Memory B cell (primary cell): ENCODE results near the gene TMEM169.

Experiments
- ATAC-seq: fragments of 150-1000 bp; cut with Tn5 transposase; 2 replicates; pipeline ENCODE4 v1.10.0; 2021; ENCODE audit warnings: low read depth, mild to moderate bottlenecking, moderate library complexity
- DNase-seq, 2 donors: peaks; one replicate each; pipeline ENCODE4 v3.0.0; 2022; ENCODE audit warnings: low spot score in 2 of 2
- H3K27ac Mint-ChIP-seq: one replicate; pipeline ENCODE4 v1.8.0; 2022; ENCODE audit warnings: mild to moderate bottlenecking, moderate library complexity, mixed read lengths
- H3K27me3 Mint-ChIP-seq: one replicate; pipeline ENCODE4 v1.8.0; 2022; ENCODE audit warnings: mixed read lengths
- H3K36me3 Mint-ChIP-seq: one replicate; pipeline ENCODE4 v1.8.0; 2022; ENCODE audit warnings: mild to moderate bottlenecking, mixed read lengths
- H3K4me1 Mint-ChIP-seq: one replicate; pipeline ENCODE4 v1.8.0; 2022; ENCODE audit warnings: mixed read lengths
- H3K4me3 Mint-ChIP-seq: one replicate; pipeline ENCODE4 v1.8.0; 2022; ENCODE audit warnings: mild to moderate bottlenecking, moderate library complexity, mixed read lengths
- H3K9me3 Mint-ChIP-seq: one replicate; pipeline ENCODE4 v1.8.0; 2022; ENCODE audit warnings: mixed read lengths

Gene TMEM169

DNA sequence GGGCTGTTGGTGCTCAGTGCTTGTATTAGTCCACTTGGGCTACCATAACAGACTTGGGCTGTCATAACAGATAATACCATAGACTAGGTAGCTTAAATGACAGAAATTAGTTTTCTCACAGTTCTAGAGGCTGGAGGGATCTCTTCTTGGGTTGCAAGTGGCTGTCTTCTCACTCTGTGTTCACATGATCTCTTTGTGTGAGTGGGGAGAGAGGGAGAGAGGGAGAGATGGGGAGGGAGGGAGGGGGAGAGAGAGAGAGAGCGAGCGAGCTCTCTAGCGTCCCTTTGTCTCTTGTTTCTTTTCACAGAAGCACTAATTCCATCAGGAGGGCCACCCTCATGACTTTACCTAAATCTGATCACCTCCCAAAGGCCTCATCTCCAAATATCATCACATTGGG, 23.0 kb downstream of the TMEM169 start:
- Mint-ChIP-seq H3K4me3 (no peak overlapping the region), H3K4me1 (peaks cover 3% of the 10 kb centered on the region), H3K36me3 (peaks cover 4% of the 10 kb centered on the region), H3K9me3 (no peaks in the 10 kb centered on the region), H3K27me3 (no peaks in the 10 kb centered on the region), H3K27ac (no peak overlapping the region)
- no peak for ATAC-seq
- DNase-seq, result no peak

DNA sequence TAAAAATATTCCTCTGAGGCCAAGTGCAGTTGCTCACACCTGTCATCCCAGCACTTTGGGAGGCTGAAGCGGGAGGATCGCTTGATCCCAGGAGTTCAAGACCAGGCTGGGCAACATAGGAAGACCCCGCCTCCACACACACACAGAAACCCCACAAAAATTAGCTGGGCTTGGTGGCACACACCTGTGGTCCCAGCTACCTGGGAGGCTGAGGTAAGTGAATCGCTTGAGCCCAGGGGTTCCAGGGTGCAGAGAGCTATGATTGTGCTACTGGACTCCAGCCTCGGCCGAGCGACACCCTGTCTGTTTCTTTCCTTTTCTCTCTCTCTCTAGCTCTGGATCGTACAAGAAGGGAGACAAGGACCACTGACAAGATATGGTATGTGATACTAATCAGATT, 25.6 kb downstream of the TMEM169 start:
- ATAC-seq (no peak), DNase-seq (no peak)
- Mint-ChIP-seq H3K9me3 (no peaks in the 10 kb centered on the region), H3K27me3 (no peaks in the 10 kb centered on the region), H3K4me1 (peaks cover 9% of the 10 kb centered on the region), H3K27ac (no peak overlapping the region), H3K36me3 (peaks cover 9% of the 10 kb centered on the region), H3K4me3 (no peak overlapping the region)

DNA sequence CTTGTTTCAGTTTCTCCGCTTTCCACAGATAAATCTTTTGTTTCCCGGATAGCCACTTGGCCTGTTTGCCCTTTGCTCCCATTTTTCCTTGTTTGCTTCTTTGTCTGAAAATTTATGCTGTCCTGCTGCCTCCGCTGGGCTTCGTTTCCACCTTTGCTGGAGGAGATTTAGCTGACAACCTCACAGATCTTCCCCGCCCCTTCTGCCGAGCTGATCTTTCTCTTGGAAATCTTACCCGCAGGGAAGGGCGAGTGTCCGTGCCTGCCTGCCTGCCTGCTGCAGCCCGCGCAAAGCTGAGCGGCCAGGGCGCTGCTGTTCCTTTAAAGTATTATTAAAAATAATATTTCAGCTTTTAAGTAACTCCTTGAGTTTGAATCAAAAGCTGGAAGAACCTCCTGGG, 26.0 kb downstream of the TMEM169 start:
- Mint-ChIP-seq H3K27me3 (no peaks in the 10 kb centered on the region), H3K9me3 (no peaks in the 10 kb centered on the region), H3K4me1 (peaks cover 12% of the 10 kb centered on the region), H3K36me3 (peaks cover 9% of the 10 kb centered on the region), H3K4me3 (no peak overlapping the region), H3K27ac (no peak overlapping the region)
- DNase-seq, result no peak
- no peak for ATAC-seq

DNA sequence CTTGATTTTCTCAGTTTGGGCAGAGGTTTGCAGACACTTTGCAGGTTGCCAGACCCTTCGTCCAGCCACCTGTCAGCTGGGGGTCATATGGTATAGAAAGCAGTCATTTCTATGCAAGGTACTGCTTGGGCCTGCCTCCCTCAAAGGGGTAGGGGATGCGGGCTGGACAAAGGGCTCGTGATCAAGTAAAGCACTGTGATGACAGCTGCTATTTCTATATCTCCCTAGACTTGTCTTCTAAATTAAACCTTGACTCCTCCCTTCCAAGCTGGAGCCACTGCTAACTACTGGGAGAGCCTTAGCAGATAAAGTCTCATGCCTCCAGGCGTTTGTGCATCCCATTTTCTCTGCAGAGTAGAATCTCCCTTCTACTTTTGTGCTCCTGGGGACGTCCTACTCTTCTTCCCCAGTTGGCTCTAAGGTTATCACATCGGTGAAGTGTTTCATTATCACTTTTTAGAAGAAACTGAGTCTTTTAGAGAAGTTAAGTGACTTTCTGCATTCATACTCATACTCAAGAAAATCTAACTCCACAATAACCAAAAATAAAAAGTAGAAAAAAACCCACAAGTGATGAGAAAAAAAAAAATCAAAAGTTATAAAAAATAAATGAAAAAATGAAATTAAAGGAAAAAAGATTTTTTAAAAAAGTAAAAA, 26.7 kb downstream of the TMEM169 start:
- peak overlapping the region; percentile 99 for H3K27ac Mint-ChIP-seq
- no peak for DNase-seq
- H3K9me3 Mint-ChIP-seq, result no peaks in the 10 kb centered on the region
- no peaks in the 10 kb centered on the region for H3K27me3 Mint-ChIP-seq
- no peak for ATAC-seq
- H3K36me3 Mint-ChIP-seq, result peaks cover 16% of the 10 kb centered on the region
- peaks cover 15% of the 10 kb centered on the region for H3K4me1 Mint-ChIP-seq
- H3K4me3 Mint-ChIP-seq, result peak overlapping the region; percentile 99

DNA sequence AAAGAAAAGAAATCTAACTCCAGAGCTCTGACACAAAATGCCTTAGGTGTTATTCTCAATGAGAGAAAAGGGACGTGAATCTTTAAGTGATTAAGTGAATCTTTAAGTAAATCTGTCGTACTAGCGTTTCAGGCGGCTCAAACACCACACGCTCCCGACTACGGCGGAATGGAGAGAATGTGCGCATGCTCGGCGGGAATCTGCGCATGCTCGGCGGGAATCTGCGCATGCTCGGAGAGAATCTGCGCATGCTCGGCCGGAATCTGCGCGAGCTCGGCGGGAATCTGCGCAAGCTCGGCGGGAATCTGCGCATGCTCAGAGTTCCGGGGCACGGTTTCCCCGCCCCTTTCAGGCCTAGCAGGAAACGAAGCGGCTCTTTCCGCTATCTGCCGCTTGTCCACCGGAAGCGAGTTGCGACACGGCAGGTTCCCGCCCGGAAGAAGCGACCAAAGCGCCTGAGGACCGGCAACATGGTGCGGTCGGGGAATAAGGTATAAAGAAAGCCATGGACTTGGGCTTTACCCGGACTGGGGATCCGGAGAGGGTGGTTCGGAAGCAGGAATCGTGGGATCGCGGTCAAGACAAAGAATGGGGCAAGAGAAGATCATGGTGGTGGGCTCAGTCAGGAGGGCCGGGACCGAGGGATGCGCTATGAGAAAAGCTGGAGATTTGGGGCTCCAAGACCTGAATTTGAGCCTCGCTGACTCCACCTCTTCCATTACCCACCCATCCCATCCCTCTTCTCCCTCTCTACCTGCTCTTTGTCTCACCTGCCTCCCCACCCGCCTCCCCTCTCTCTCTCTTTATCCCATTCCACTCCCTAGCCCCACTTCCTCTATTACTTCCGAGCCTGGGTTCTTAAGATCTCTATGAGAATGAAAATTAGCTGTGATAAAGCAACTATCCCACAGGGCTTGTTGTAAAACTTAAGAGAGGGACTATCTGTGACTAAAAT, 27.5 kb downstream of the TMEM169 start, which contains the start of gene XRCC5:
Gene XRCC5, plus strand, starts transcription at position 382 of the 955 bp plus-strand sequence. Its CDS starts 89 bp downstream, at position 471.
- DNase-seq, result peak; percentile 91 to 96
- Mint-ChIP-seq H3K27ac (peak within 1 kb of the TSS; percentile 99), H3K27me3 (no peaks in the 10 kb centered on the region), H3K4me1 (peaks cover 20% of the 10 kb centered on the region), H3K4me3 (peak within 1 kb of the TSS; percentile 99), H3K9me3 (no peaks in the 10 kb centered on the region), H3K36me3 (peaks cover 21% of the 10 kb centered on the region)
- peak; percentile 85 for ATAC-seq

DNA sequence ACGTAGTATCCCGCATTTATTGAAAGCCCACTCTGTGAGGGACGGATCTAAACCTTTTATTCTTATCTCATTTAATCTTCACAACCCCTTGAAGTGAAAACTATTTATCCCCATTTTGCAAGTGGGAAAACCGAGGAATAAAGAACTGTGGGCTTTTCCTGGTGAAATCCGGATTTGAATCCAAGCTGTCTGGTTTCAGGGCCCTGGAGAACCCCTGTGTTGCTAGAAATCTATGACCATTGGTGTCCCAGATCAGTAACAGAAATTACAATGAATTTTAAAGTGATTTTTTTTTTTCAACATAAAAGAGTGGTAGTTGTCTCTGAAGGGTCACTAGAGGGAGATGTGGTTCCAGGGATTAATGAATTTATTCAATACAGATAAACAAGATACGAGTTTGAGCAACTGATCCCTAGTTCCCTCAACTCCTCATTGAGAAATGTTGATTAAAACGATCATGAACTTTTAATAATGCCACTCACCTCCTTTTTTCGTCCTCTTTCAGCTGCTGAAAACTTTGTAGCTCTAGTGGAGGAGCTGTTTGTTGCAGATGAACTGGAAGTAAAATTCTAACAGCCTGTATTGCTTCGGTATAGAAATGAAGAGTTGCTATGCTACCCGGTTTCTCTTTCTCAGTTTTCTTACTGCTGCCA, 28.4 kb downstream of the TMEM169 start:
- Mint-ChIP-seq H3K4me1 (peaks cover 26% of the 10 kb centered on the region), H3K36me3 (peaks cover 21% of the 10 kb centered on the region), H3K4me3 (peak overlapping the region; percentile 99), H3K9me3 (no peaks in the 10 kb centered on the region), H3K27ac (peak overlapping the region; percentile 99), H3K27me3 (no peaks in the 10 kb centered on the region)
- no peak for DNase-seq
- peak; percentile 13 for ATAC-seq

DNA sequence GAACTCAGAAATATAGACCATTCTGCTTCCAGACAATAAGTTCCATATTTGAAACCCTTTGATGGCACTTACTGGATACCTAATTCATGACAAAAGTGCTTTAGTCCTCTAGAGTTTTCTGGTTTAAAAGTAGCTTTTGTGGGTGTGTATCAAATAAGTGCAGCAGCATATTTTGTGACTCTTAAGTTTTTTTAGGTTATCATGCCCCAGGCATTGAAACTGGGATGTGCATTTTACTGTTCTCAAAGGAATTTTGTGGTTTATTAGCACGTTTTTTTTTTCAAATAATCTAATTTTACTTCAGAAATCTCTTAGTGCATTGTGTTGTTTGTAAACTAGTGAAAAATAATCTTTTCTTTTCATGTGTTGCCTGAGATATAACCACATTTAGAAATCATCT, 28.9 kb downstream of the TMEM169 start:
- Mint-ChIP-seq H3K36me3 (peaks cover 21% of the 10 kb centered on the region), H3K27ac (peak overlapping the region; percentile 99), H3K4me1 (peaks cover 30% of the 10 kb centered on the region), H3K9me3 (no peaks in the 10 kb centered on the region), H3K4me3 (peak overlapping the region; percentile 99), H3K27me3 (no peaks in the 10 kb centered on the region)
- ATAC-seq (no peak), DNase-seq (no peak)

DNA sequence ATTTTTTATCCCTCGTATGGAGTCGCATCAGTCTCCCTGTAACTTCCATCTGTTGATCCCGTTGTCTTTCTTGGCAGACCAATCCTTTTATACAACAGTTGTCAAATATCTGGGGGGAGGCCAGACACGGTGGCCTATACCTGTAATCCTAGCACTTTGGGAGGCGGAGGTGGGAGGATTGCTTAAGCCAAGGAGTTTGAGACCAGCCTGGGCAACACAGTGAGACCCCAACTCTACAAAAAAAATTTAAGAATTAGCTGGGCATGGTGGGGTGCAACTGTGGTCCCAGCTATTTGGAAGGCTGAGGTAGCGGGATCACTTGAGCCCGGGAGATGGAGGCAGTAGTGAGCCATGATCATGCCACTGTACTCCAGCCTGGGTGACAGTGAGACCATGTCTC, 29.4 kb downstream of the TMEM169 start:
- Mint-ChIP-seq H3K4me1 (peaks cover 30% of the 10 kb centered on the region), H3K27ac (no peak overlapping the region), H3K36me3 (peaks cover 22% of the 10 kb centered on the region), H3K4me3 (no peak overlapping the region), H3K9me3 (no peaks in the 10 kb centered on the region), H3K27me3 (no peaks in the 10 kb centered on the region)
- ATAC-seq (no peak), DNase-seq (no peak)

DNA sequence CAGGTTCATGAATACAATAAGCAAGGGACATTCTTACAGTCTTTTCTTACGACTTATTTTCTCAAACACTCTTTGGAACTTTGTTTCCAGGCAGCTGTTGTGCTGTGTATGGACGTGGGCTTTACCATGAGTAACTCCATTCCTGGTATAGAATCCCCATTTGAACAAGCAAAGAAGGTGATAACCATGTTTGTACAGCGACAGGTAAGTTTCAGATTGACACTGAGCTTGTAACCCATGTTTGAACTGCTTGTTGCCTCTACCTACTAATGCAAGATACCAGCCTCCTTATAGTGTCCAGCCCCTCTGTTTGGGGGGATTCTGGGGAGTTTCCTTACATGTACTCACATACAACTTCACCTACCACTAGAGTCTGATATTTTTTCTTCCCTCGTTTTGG, 31.2 kb downstream of the TMEM169 start:
- H3K9me3 Mint-ChIP-seq, result no peaks in the 10 kb centered on the region
- peaks cover 37% of the 10 kb centered on the region for H3K4me1 Mint-ChIP-seq
- peak overlapping the region; percentile 99 for H3K27ac Mint-ChIP-seq
- DNase-seq, result no peak
- no peaks in the 10 kb centered on the region for H3K27me3 Mint-ChIP-seq
- peaks cover 28% of the 10 kb centered on the region for H3K36me3 Mint-ChIP-seq
- no peak for ATAC-seq
- H3K4me3 Mint-ChIP-seq, result no peak overlapping the region

DNA sequence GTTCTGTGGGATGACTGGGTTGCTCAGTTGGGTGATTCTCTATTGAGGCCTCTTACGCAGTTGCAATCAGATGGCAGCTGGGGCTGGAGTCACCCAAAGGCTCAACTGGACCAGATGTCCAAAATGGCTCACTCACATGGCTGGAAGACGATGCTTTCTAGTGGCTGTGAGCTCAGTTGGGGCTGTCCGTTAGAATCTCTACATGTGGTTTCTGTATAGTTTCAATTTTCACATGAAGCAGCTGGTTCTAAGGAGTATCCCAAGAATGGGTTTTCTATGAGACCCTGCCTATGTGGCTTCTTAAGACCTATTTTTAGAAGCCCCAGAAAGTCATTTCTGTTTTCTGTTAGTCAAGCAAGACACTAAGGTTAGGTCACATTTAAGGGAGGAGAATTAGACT, 31.9 kb downstream of the TMEM169 start:
- peak overlapping the region; percentile 99 for H3K27ac Mint-ChIP-seq
- no peaks in the 10 kb centered on the region for H3K9me3 Mint-ChIP-seq
- DNase-seq (no peak), ATAC-seq (no peak)
- H3K4me1 Mint-ChIP-seq, result peaks cover 36% of the 10 kb centered on the region
- H3K4me3 Mint-ChIP-seq, result no peak overlapping the region
- peaks cover 32% of the 10 kb centered on the region for H3K36me3 Mint-ChIP-seq
- H3K27me3 Mint-ChIP-seq, result no peaks in the 10 kb centered on the region

DNA sequence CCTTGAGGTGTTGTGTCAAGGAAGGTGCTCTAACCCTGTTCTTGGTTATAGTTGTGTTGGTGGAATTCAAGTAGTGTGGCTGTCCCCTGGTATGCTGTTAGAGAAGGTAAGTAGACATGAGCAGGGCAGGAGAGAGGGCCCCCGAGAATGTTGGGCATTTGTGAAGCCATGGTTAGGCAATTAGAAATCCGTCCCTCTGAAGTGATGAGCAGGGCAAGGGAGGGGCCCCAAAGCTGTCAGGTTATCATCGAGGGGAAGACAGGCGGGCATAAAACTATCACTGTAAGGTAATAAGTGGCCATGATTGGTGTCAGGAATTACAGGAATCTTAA, 32.6 kb downstream of the TMEM169 start:
- peak overlapping the region; percentile 22 for H3K4me3 Mint-ChIP-seq
- H3K36me3 Mint-ChIP-seq, result peaks cover 37% of the 10 kb centered on the region
- ATAC-seq (no peak), DNase-seq (peak in 1 of 2 donors; percentile 16)
- H3K4me1 Mint-ChIP-seq, result peaks cover 36% of the 10 kb centered on the region
- no peaks in the 10 kb centered on the region for H3K9me3 Mint-ChIP-seq
- peak overlapping the region; percentile 99 for H3K27ac Mint-ChIP-seq
- no peaks in the 10 kb centered on the region for H3K27me3 Mint-ChIP-seq

DNA sequence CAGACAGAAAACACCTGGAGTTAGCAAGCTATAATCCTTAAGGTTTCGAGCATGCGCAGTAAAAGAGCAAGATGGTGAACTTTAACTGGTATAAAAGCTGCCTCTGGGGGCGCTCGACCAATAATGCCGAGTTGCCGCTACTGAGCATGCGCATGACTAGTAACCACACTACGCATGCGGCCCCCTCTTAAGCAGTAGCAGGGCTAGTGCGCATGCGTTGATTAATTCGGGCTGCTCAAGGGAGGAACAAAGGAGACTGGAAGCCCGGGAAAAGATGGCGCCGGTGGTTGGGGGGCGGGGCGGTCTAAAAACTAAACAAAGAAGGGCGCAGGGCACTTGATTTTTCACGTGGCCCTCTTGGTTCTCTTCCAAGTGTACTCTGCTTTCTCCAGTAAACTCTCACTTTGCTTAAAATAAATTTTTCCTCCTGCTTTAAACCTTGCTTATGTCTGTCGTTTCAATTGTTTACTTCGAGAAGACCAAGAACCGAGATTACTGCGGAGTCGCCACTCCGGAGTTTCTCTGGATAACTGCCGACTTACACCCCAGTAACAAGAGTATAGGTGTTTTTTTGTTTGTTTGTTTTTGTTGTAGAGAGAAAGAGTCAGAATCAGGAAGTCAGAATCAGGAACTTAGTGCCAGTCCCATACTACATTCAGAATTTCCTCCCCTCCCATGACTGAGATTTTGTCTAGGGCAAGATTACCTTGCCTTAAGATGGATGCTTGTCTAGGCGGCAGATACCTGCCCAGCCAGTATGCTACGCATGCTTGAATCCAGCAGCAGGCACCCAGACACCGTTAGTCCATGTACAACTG, 33.2 kb downstream of the TMEM169 start:
- Mint-ChIP-seq H3K36me3 (peaks cover 40% of the 10 kb centered on the region), H3K9me3 (no peaks in the 10 kb centered on the region), H3K4me1 (peaks cover 36% of the 10 kb centered on the region), H3K27me3 (no peaks in the 10 kb centered on the region), H3K27ac (peak overlapping the region; percentile 99), H3K4me3 (peak overlapping the region; percentile 93)
- ATAC-seq (peak; percentile 89), DNase-seq (peak; percentile 98)

DNA sequence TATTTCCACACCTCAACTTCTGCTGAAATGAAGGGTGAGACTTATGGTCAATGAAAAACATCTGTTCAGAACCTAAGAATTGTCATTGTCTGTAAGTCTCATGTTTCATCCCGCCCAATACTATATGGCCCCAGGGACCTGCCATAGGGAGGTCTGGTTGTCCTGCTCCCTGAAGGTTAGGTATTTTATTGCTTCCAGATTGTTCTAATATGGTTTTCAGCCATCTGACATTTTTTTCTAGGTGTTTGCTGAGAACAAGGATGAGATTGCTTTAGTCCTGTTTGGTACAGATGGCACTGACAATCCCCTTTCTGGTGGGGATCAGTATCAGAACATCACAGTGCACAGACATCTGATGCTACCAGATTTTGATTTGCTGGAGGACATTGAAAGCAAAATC, 34.7 kb downstream of the TMEM169 start:
- H3K9me3 Mint-ChIP-seq, result no peaks in the 10 kb centered on the region
- no peak for DNase-seq
- no peaks in the 10 kb centered on the region for H3K27me3 Mint-ChIP-seq
- ATAC-seq, result no peak
- H3K36me3 Mint-ChIP-seq, result peaks cover 43% of the 10 kb centered on the region
- H3K27ac Mint-ChIP-seq, result peak overlapping the region; percentile 63
- H3K4me3 Mint-ChIP-seq, result no peak overlapping the region
- H3K4me1 Mint-ChIP-seq, result peaks cover 36% of the 10 kb centered on the region
